GM12891 (cell line): Measurements from ENCODE around the gene GLMN.

Source experiments
- POLR2A ChIP-seq: IDR thresholded peaks from 2 replicates; pipeline ENCODE4 v1.6.1; 2011; ENCODE audit warnings: low read depth, low read length, control low read depth
- POLR2AphosphoS5 ChIP-seq: IDR thresholded peaks from 2 replicates; pipeline ENCODE4 v1.6.1; 2011; ENCODE audit warnings: low read depth, low read length, control low read depth
- POU2F2 ChIP-seq: IDR thresholded peaks from 2 replicates; pipeline ENCODE4 v1.6.1; 2011; ENCODE audit warnings: low read depth, mild to moderate bottlenecking, control low read depth, low read length, moderate library complexity
- TAF1 ChIP-seq: IDR thresholded peaks from 2 replicates; pipeline ENCODE4 v1.6.1; 2011; ENCODE audit warnings: low read depth, low read length, control low read depth

- TF ChIP-seq POLR2A (no peak), POLR2AphosphoS5 (no peak), POU2F2 (no peak), TAF1 (no peak)
Measured at GRCh38 chr1:92307980-92308379, 9.2 kb upstream of the GLMN start.
